ENCODE results near the gene CHAT.

CHAT gene

DNA sequence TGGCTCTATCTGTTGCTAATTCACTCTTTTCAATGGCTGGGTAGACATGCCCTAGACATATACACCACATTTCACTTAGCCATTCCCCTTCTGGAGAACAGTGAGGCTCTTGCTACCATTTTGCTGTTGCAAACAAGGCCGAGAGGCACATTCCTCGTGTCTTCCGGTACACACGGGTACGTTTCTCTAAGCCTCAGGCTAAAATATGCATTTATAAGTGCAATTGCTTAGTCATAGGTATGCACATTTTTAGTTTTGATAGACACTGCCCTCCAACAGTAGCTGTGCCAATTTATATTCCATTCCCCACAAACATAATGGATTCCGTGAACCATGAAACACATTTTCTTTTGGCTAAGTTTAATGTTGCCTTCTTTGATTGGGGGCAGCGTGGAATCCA, 13.2 kb downstream of the CHAT start:
- in situ Hi-C loops (cut with MboI; ENCODE audit: low sequenced_read_pairs): no loop called here

DNA sequence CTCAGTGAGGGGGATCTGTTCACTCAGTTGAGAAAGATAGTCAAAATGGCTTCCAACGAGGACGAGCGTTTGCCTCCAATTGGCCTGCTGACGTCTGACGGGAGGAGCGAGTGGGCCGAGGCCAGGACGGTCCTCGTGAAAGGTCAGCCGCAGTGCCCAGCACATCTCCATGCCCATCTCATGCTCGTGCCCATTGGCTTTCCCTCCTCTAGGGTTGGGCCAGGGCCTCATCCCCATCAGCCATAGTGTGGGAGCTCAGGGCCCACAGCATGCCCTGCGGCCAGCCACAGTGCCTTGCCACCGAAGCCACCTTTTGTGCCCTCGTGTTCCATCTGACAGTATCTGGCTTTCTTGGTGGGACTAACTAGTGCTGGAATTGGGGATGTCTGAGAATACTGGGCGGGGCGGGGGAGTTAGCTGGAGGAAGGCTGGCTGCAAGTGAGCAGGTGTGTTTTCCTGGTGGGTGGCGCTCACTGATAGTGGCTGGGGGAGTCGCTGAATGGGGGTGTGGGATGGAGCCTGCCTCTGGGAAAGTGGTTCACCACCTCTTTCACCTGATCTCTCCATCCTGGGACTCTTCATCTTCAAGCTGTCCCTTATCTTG, 13.9 kb downstream of the CHAT start:
- in situ Hi-C loops (cut with MboI; ENCODE audit: low sequenced_read_pairs): no loop called here

DNA sequence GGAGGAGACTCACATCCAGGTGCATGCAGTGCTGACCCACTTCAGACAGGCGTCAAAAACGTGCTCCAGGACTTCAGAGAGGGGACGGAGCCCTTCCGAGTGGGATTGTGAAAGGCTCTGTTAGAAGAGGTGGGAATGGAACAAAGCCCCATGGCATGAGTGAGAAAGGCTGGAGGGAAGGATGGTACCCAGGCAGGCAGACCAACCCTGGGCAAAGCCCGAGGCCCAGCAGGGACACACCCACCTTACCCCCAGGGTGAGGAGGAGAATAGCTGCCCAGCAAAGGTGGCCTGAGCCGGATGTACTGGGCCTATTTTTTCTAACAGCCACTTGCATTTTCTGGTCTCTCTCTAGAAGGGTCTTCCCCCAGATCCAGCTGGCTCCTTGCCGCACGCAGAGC, 14.8 kb downstream of the CHAT start:
- in situ Hi-C loops (cut with MboI; ENCODE audit: low sequenced_read_pairs): no loop called here

DNA sequence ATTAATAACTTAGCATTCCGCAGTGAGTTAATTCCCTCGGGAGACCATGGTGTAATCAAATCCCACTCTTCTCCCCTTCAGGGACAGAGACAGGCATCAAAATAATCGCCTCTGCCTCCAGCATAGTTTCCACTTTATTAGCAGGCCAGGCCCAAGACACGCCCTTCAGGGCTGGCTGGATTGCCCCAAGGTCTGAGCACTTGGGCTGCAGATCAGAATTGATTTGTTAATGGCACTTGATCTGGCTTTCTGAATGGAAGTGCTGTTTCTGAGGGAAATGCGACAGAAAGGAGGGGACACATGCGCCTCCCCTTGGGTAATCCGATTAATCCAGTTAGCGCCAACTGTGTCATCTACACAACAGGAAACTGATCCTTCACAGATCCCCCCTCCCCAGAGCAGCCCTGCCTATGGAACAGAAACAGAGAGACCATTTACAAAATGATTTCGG, 15.6 kb downstream of the CHAT start:
- in situ Hi-C loops (cut with MboI; ENCODE audit: low sequenced_read_pairs): no loop called here

DNA sequence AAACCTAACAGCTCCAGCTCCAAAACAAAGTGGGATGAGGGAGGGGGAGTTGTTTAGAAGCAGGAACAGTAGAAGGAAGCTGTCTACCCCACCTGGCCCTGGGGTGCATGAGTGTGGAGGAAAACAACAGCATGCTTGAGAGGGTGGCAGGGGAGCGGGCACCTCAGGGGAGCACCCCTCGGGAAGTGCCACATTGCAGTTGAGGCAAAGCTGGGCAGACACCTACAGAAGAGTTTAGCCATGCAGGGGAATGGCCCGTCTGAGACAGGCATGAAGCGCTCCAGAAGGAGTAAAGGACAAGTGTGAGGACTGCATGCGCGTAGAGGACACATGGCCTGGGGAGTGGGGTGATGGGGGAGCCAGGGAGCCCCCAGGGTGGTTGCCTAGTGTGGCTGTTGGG, 18.1 kb downstream of the CHAT start:
- in situ Hi-C loops (cut with MboI; ENCODE audit: low sequenced_read_pairs): no loop called here

DNA sequence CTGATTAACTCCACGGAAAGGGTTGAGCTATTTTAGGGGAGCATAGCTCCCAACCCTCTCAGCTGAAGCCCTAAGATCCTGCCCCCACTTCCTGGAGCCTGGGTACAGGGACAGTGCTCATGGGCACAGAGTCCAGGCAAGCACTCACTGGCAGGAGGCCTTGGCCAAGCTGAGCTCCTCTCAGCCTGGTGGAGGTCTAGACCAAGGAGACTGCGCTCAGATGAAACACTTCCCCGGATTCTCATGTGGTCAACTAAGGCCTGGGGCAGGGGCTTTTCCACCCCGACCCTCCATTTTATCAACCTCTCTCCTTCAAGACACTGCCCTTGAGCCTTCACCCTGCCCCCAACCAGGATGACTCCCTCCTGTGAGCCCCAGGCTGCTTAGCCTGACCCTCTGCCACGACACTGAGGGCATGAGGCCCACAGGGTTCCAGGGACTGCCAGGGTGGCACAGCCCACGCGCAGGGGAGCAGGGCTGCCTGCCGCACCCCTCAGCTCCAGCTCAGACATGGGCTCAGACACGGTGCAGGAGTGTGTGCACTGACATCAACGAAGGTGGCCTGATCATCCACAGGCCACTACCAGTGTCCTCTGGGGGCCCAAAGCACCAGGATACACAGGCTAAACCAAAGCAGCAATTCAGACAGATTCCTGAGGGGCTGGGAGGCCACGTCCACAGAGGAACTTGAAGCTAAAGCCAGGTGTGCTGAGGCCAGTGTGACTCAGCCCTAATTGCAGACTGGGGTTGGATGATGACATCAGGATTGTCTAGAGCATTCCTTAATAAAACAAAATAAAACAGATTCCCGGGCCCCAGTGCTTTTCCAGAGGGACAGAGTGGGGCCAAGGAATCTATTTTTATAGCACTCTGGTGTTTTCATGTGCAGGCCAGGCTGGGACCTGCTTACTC, 18.8 kb downstream of the CHAT start:
- in situ Hi-C loops (cut with MboI; ENCODE audit: low sequenced_read_pairs): no loop called here

DNA sequence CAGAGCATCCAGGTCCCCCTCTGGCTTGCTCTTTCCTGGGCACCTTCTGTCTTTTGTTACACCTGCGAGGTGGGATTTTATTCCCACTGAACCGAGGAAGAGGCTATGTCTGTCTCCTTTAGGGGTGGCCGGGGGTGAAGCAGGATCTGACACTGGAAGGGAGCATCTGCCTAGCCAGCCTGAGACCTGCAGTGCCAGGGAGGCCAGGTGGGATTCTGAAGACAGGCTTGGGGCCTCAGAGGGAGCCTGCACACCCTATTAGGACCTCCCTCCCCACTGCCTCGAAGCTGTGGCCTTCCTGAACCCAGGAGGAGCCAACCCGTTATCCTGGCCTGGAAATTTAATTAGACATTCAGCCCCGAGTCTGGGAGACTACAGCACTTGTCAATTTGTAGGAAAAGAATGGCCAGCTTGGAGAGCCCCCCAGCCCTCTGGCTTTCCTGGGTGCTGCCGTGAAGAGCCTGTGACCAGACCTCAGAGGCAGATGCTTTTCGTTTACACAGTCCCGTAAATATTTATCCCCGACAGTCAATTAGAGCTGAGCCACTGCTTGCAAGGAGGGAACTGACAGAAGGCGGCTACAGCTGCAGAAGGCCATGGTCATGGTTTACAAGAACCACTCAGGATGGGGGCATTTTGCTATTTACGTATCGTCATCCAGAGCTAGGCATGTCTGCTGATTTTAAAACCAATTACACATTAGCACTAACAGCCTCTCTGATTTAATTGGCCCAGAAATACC, 19.7 kb downstream of the CHAT start:
- in situ Hi-C loops (cut with MboI; ENCODE audit: low sequenced_read_pairs): no loop called here

DNA sequence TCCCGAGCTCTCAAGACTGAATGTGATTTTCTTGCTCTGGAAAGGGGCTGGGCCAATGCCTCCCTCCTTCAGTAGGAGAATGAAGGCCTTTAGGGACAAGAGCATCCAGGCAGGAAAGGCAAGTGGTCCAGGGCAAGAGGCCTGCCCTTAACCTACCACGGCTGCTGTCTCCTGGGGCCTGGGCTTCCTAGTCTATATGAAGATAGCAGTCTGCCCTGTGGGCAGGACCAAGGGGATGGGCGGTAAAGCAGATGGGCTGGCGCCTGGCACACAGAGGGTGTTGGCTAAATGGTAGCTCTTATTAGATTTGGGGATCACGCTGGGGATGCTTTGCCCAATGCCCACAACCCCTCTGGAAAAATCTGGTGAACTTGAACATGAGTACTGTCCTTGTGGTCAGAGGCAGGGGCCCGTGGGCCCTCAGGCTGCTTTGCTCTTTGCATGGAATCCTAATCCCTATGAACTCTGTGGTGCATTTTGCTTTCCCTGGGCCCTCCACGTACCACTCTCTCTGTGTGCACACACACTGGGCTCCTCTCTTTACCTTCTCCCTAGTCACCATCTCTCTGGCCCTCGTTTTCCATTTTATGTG, 20.3 kb downstream of the CHAT start:
- in situ Hi-C loops (cut with MboI; ENCODE audit: low sequenced_read_pairs): no loop called here

DNA sequence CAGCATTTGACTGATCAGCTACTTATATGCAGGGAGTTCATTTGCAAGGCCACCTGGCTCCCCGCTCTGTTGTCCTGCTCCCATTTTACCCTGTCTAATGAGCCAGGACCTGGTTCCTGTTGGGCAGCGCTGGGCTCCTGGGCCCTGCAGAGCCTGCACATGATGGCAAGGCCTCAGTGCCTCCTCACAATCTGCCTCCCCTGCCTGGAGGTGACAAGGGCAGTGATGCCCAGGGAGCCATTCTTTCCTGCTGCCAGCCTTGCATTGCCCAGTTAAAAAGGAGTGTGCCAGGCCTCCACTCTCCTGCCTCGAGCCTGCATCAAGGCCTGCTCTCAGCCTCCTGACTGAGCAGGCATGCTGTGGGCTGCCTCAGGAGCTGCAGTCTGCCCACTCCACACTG, 28.5 kb downstream of the CHAT start:
- in situ Hi-C loops (cut with MboI; ENCODE audit: low sequenced_read_pairs): no loop called here

DNA sequence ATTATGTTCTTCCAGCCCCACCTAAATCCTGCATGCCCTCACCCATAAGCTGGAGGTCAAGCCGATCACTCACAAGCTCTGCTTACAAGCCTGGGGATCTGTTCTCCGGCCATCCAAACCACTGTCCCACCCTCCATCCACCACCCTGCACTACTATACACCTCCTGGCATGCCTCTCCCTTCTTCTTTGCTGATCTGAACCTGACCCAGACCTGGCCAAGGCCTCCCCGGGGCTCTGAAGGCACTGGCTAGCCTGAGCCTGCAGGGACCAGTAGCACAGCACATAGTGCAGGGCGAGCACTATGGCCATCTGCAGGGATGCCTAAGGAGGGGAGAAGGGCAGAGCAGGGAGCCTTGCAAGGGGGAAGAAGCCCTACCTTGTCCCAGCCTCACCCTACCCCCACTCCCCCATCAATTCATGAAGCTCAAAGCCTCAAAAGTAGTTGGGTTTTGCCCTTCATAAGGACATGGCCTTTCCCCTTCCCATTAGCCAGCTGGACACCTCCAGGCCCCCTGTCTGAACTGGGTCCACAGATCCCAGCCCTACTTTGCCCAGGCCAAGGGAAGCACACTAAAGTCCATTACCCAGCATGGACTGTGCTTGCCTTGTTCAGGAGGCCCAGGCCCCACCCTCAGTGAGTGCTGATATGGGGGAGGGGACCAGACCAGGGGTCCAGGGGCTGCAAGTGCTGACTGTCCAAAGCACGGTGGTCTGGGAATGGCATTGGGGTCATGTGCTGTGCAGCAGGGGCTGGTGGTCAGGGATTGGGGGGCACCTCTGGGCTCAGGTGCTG, 29.6 kb downstream of the CHAT start:
- in situ Hi-C loops (cut with MboI; ENCODE audit: low sequenced_read_pairs): no loop called here

DNA sequence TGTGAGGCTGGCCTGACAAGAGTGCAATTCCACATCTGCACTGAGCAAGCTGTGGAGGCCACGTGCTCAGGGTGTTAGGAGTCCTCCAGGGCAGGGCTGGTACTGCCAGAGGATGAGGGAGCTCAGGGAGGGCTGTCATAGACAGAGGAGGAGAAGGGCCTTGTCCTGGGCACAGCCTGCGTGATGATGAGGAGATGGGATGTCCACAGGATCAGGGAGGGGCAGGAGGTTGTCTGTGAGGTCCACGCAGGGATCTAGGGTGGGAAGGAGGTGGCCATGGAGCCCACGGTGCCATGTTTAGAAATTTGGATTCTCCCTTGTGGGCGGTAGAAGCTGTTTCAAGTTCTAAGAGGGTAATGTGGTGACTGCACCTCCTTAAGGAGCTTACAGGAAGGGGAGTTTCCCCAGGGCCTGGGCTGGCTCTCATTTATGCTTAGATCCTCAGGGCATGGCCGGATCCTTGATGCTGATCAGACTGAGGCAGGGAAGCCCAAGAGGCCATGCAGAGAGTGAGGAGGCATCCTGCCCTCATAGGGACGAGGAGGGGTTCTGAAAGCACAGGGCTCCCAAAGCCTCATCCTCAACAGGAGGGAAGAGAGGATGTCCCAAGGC, 30.3 kb downstream of the CHAT start:
- in situ Hi-C loops (cut with MboI; ENCODE audit: low sequenced_read_pairs): no loop called here

DNA sequence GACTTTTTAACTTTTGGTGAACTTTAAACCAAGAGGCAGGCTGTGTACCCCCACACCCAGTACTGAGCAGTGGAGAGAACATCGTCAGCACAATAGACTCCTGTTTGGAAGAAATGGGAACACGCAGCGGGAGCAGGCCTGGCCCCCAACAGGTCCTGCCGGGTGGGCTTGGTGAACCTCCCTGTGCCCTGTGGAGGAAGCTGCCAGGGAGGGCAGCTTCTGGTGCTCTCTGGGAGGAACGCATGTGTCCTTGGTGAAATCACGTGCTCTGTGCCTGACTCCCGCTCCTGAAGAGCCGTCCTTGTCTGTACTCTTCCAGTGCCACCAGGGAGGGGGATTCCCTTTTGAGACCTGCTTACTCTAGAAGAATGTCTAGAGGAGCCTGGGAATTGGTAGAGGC, 31.6 kb downstream of the CHAT start:
- in situ Hi-C loops (cut with MboI; ENCODE audit: low sequenced_read_pairs): no loop called here

DNA sequence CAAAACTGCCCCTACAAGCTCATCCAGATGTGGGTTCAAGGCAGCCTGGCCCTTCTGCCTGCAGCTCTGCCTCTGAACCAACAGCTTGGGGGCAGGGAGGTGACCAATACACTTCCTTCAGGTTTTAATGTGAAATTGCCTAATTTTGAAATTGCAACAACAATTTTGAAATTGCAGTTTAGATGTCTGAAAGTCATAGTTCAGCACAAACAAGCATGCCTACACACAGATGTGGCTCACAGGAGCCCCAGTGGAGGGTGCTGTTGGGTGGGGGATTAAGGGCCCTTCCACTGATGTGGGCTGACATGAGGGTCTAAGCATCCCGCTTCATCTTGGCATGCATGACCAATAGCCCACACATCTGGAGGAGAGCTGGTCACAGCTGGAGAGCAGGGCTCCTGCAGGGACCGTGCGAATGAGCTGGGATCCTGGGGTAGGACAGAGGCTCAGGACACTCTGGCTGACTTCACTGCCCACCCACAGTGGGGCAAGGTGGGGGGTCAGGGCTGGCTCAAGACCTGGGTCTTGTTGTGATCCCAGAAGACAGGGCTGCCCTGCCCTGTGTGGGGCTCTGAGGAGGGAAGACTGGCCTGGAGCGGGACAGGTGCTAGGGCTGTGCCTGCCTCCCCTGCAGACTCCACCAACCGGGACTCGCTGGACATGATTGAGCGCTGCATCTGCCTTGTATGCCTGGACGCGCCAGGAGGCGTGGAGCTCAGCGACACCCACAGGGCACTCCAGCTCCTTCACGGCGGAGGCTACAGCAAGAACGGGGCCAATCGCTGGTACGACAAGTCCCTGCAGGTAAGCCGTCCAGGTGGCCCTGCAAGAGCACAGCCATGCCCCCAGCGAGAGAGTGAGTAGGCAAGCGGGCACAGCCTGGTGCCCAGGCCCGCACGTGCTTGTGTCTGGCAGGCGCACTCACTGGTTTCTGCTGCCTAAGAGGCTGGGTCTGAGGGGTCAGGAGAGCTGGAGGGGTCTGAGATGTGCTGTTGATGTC, 32.3 kb downstream of the CHAT start:
- in situ Hi-C loops (cut with MboI; ENCODE audit: low sequenced_read_pairs): no loop called here

DNA sequence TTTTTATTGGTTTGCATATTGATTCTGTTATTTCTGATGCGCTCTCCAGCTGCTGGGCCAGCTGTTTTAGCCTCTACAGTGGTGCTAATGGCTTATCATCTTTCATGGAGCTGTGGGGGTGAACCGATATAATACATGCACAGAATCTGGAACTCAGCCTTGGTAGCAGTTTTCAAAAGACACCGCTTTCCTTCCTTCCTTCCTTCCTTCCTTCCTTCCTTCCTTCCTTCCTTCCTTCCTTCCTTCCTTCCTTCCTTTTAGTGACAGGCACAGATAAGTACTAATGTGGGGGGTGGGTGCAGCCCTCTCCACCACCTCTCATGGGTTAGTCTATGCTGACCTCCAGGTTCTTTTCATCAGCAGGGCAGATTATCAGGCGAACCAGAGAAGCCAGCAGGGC, 33.7 kb downstream of the CHAT start:
- in situ Hi-C loops (cut with MboI; ENCODE audit: low sequenced_read_pairs): no loop called here

DNA sequence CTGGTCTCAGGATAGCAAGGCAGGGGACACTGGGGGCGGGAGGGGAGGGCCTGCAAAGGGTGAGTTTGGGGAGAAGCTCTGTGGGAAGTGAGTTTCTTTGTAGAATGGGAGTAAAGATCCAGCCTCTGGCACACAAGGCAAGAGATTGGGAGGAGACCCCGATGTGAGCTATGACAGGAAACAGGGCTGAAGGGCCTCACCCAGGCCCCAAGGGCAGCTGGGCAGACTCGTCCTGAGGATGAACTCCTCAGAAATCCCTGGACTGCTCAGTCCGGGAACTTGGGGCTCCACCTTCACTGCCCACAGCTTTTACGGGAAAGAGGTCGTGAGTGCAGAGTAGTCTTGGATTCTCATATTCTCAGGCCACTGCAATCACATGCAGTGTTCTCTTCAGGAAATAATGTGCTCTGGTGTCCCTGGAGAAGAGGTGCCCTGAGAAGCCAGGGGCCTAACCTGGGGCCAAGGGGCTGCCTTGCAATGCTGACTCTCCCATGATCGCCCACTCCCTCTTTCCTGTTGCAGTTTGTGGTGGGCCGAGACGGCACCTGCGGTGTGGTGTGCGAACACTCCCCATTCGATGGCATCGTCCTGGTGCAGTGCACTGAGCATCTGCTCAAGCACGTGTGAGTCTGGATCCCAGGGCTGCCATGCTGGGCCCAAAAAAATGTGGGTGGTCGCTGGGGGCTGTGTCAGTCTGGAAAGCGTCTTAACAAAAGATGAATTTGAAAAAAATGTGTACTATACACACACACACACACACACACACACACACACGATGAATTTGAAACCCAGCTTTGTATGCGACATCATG, 34.4 kb downstream of the CHAT start:
- in situ Hi-C loops (cut with MboI; ENCODE audit: low sequenced_read_pairs): no loop called here

DNA sequence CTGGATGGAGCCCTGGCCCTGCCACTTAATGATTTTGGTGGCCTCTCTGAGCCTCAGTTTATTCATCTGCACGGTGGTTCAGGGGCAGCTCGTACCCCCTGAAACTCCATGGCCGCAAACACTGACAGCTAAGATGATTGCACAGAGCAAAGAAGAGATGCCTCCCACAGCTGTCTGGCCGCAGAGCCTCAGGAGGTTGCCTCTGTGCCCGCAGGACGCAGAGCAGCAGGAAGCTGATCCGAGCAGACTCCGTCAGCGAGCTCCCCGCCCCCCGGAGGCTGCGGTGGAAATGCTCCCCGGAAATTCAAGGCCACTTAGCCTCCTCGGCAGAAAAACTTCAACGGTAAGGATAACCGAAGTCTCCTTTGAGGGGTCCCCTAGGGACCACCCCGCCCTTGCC, 35.5 kb downstream of the CHAT start:
- in situ Hi-C loops (cut with MboI; ENCODE audit: low sequenced_read_pairs): no loop called here

DNA sequence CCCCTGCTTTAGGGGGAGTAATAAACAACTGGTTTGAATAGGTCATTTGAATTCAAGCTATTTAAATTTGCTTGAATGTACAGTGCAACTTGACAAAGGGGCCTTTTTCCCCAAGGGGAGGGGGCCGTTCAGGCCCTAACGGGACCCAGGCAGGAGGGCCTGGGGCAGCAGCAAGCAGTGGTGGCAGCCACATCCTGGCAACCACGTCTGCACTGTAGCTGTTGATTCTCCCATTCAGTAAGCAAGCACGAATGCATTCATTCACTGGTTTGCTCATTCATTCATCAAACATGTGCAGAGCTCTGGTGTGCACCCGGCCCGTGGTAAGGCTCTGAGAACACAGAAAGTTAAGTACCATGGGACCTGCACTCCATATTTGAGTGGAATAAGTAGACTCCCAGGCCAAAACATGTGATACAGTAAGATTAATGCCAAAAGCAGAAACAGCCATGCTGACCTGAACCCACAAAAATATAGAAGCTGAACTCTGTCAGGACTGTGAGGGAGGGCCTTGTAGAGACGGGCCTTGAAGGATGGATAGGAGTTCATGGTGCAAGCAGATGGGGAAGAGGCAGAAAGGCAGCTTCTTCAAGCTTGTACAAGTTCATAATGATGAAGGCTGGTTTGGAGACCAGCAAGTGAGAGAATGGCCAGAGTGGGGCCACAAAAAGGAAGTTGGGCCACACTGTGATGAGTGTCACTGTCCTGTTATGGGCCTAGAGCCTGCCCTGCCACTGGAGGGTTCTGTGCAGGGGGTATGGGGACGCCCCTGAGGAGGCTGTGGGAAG, 36.3 kb downstream of the CHAT start:
- in situ Hi-C loops (cut with MboI; ENCODE audit: low sequenced_read_pairs): no loop called here

DNA sequence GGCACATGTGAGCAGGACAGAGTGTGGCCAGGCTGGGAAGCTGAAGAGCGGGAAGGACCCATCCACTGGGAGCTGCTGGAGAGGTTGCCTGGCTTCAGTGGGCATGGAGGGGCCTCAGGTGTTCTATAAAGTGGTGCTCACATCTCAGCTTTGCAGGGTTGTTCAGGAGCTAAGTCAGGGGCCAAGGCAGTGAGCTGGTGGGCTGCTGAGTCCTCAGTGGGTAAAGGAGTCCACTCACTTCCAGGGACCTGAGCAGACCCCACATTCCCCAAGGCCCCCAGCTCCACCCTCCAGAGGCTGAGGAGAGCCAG, 36.8 kb downstream of the CHAT start:
- in situ Hi-C loops (cut with MboI; ENCODE audit: low sequenced_read_pairs): no loop called here
